Tibial nerve (tissue), 4 donors: ENCODE data around the gene RELN. TPM values are rescaled to one million over a fixed set of nuclear protein-coding genes. Genes with fewer than 3 reads are reported as not detected.

Experiments used
- DNase-seq, 2 donors: peaks; one replicate each; pipeline ENCODE4 v3.0.0-alpha.2; 2019; ENCODE audit warnings: low spot score in 2 of 2
- H3K27ac ChIP-seq, 4 donors: fragments of 200-600 bp; sonication (generic) in 3 of 4; one replicate each; pipeline ENCODE4 v1.5.1; 2017 to 2019; ENCODE audit warnings: mild to moderate bottlenecking in 1 of 4
- H3K27me3 ChIP-seq, 2 donors: fragments of 200-600 bp; sonication (generic) in 1 of 2; one replicate each; pipeline versions ENCODE4 v1.5.1 to v1.6.0; 2017 to 2019
- H3K36me3 ChIP-seq, 3 donors: fragments of 200-600 bp; sonication (generic); one replicate each; pipeline ENCODE4 v1.5.1; 2018 to 2019
- H3K4me1 ChIP-seq, 4 donors: fragments of 200-600 bp; sonication (generic) in 3 of 4; one replicate each; pipeline ENCODE4 v1.5.1; 2017 to 2019
- H3K4me3 ChIP-seq, 4 donors: fragments of 200-600 bp; sonication (generic) in 3 of 4; one replicate each; pipeline ENCODE4 v1.5.1; 2017 to 2019; ENCODE audit warnings: mild to moderate bottlenecking in 1 of 4, moderate library complexity in 1 of 4
- H3K9me3 ChIP-seq, 4 donors: fragments of 200-600 bp; sonication (generic) in 3 of 4; one replicate each; pipeline ENCODE4 v1.5.1; 2017 to 2019
- CTCF ChIP-seq, 5 experiments: fragments of 200-600 bp in 3 of 5; fragments of 450-650 bp in 2 of 5; sonication (generic) in 3 of 5; IDR thresholded peaks; one replicate each; pipeline ENCODE4 v1.5.1; 2016 to 2019; ENCODE audit warnings: antibody characterized with exemption in 5 of 5, mild to moderate bottlenecking in 3 of 5, moderate library complexity in 2 of 5
- EP300 ChIP-seq, 2 donors: sonication (generic); formaldehyde crosslinking; IDR thresholded peaks; one replicate each; pipeline ENCODE4 v1.6.1; 2017; ENCODE audit warnings: antibody characterized with exemption in 2 of 2, mild to moderate bottlenecking in 1 of 2
- POLR2A ChIP-seq, 2 donors: fragments of 450-650 bp; IDR thresholded peaks; one replicate each; pipeline ENCODE4 v1.6.1; 2017; ENCODE audit warnings: antibody characterized with exemption in 2 of 2, mild to moderate bottlenecking in 2 of 2, moderate library complexity in 2 of 2
- WGBS, 2 donors: methylation state at CpG; one replicate each; pipeline ENCODE4 v1.1.5; 2018; 5-methylcytosine and 5-hydroxymethylcytosine counted together
- total RNA-seq, 4 donors: library from RNA; depleted of rRNA; stranded (reverse); fragments of >200 nt; gene quantifications; one replicate each; pipeline ENCODE4 v1.1.0, GENCODE V29; 2016

The RELN gene
- total RNA-seq, 4 donors from 2014 or later = 80.4 to 117 (median 102) TPM

GRCh38 chr7:103699032-103699431 is 290.4 kb downstream of the RELN start:
- H3K4me3 ChIP-seq = no peak overlapping the region
- H3K27ac ChIP-seq = no peak overlapping the region
- TF ChIP-seq CTCF (IDR thresholded peaks at IDR 0.05) (no peak), POLR2A (IDR thresholded peaks at IDR 0.05) (no peak), EP300 (IDR thresholded peaks at IDR 0.05) (no peak)
- no peak for DNase-seq
- H3K36me3 ChIP-seq = peaks cover 0 to 13% (median 0%) of the 10 kb centered on the region in 3 donors
- H3K27me3 ChIP-seq = no peaks in the 10 kb centered on the region
- no peaks in the 10 kb centered on the region for H3K4me1 ChIP-seq
- H3K9me3 ChIP-seq = no peaks in the 10 kb centered on the region
- WGBS, 2 donors = 91 to 97% methylated on average over 1 of the region's 1 CpG

DNA sequence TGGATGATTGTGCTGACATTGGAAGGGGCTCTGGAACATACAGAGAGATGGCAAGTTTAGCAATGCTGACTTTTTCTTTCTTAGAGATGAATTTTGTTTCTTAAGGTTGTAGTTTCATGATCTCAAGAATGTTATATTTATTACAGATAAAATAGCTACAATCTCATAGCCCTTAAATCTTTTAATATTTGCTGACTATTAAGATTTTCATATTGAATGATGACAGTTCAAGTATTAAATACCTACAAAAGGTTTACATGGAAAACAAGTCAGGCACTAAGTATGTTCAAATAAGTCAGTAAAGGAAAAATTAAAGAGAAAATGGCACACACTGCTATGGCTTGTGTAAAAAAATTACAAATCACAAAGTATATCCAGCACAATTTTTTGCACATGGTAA is 291.4 kb downstream of the RELN start:
- DNase-seq = no peak
- Histone ChIP-seq H3K27me3 (no peaks in the 10 kb centered on the region), H3K9me3 (no peaks in the 10 kb centered on the region), H3K36me3 (peaks cover 0 to 15% (median 0%) of the 10 kb centered on the region in 3 donors), H3K4me1 (no peaks in the 10 kb centered on the region), H3K27ac (no peak overlapping the region), H3K4me3 (no peak overlapping the region)
- no peak for TF ChIP-seq CTCF (IDR thresholded peaks at IDR 0.05)
- TF ChIP-seq EP300 (IDR thresholded peaks at IDR 0.05) = no peak
- no peak for TF ChIP-seq POLR2A (IDR thresholded peaks at IDR 0.05)

DNA sequence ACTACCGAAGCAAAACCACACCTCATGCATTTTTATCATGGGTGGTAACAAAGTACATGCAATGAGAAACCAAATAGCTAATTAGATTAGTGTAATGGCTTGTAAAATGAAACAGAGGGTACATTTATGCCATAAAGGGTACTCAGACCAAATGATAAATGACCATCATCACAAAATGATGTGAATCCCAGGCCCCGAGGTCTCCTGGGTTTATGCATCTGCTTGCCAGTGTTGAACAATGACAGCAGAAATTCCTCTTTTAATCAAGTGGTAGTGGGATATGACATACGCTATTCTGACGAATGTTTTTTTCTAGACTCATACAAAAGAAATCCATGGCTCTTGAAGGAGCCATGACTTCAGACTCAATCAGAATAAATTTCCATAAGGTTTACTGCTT is 293.9 kb downstream of the RELN start:
- Histone ChIP-seq H3K27me3 (no peaks in the 10 kb centered on the region), H3K4me3 (no peak overlapping the region), H3K36me3 (peaks cover 0 to 15% (median 0%) of the 10 kb centered on the region in 3 donors), H3K9me3 (no peaks in the 10 kb centered on the region), H3K4me1 (no peaks in the 10 kb centered on the region), H3K27ac (no peak overlapping the region)
- TF ChIP-seq EP300 (IDR thresholded peaks at IDR 0.05) (no peak), POLR2A (IDR thresholded peaks at IDR 0.05) (no peak), CTCF (IDR thresholded peaks at IDR 0.05) (no peak)
- no peak for DNase-seq
- WGBS, 2 donors = 58 to 64% methylated on average over 4 of the region's 4 CpGs

GRCh38 chr7:103694304-103694703 is 295.2 kb downstream of the RELN start:
- H3K36me3 ChIP-seq = peaks cover 0 to 15% (median 0%) of the 10 kb centered on the region in 3 donors
- no peaks in the 10 kb centered on the region for H3K9me3 ChIP-seq

DNA sequence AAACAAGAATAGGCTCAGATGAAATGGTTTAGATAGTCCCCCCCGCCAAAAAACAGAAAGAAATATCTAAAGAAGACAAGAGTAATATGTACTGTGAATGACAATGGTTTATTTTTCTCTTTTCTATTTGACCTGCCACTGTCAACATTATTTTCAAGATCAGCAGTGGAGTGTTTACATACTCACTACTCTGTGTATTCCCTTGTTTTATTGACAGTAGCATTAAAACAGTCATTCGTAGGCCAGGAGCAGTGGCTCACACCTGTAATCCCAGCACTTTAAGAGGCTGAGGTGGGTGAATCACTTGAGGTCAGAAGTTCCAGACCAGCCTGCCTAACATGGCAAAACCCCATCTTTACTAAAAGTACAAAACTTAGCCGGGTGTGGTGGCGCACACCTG is 298.2 kb downstream of the RELN start:
- 86 to 90% methylated on average over 4 of the region's 4 CpGs for WGBS, 2 donors
- no peaks in the 10 kb centered on the region for H3K9me3 ChIP-seq
- no peak overlapping the region for H3K27ac ChIP-seq
- H3K27me3 ChIP-seq = no peaks in the 10 kb centered on the region
- H3K4me3 ChIP-seq = no peak overlapping the region
- H3K36me3 ChIP-seq = peaks cover 0 to 10% (median 0%) of the 10 kb centered on the region in 3 donors
- DNase-seq = no peak
- TF ChIP-seq EP300 (IDR thresholded peaks at IDR 0.05) (no peak), CTCF (IDR thresholded peaks at IDR 0.05) (no peak), POLR2A (IDR thresholded peaks at IDR 0.05) (no peak)
- peaks cover 0 to 14% (median 0%) of the 10 kb centered on the region in 4 donors for H3K4me1 ChIP-seq

More at GRCh38 chr7:103694304-103694703, 295.2 kb downstream of the RELN start:
- Histone ChIP-seq H3K4me1 (peaks cover 0 to 8% (median 0%) of the 10 kb centered on the region in 4 donors), H3K27ac (no peak overlapping the region), H3K27me3 (no peaks in the 10 kb centered on the region), H3K4me3 (no peak overlapping the region)
- TF ChIP-seq EP300 (IDR thresholded peaks at IDR 0.05) (no peak), CTCF (IDR thresholded peaks at IDR 0.05) (no peak), POLR2A (IDR thresholded peaks at IDR 0.05) (no peak)
- no peak for DNase-seq
- WGBS, 2 donors = 92 to 95% methylated on average over 4 of the region's 4 CpGs
